COLO668 (cell line): Measurements from ENCODE around the gene POLR1D.

Experiments used
- DNase-seq: peaks from one replicate; lab custom pipeline; 2025; ENCODE audit not compliant: unreplicated experiment; lab: John Stamatoyannopoulos, UW

The POLR1D gene, protein sequence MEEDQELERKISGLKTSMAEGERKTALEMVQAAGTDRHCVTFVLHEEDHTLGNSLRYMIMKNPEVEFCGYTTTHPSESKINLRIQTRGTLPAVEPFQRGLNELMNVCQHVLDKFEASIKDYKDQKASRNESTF

DNA sequence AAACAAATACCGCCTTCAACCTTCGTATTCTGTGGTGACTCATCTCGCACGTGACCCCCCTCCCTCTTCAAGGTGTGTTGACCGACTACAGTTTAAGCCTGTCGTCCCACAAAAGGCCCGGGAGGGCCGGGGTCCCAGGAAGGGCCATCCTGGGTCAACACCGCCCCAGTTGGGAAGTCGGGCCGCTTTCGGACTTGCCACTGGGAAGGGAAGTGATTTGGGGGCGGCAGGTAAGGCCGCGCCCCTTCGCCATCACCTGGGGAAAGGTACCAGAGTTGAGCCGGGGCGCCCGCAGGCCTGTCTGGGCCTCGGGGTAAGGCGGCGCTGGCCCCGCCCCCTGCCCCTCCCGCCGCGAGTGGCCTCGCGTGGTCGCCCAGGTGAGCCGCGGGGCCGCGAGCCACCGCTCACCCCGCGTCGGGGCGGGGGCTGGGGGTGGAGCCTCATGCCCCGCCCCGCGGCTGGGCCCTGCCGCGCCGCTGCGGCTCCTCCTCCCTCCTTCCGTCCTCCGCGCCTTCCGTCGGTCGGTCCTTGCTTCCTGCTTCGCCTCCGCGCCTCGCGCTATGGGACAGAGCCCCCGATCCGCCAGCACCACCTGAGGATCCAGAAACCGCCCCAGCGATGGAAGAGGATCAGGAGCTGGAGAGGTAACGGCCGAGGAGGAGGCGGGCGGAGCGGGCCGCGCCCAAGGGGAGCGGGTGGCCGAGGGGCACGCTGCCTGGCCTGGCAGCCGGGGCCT, at the start of gene POLR1D:
TSS of gene POLR1D (plus strand) at position 527 of the 736 bp plus-strand sequence. CDS start at position 619, 92 bp downstream.
- DNase-seq, result peak; percentile 100

- DNase-seq, result no peak
Observed at GRCh38 chr13:27572234-27572901, 49.3 kb upstream of the POLR1D start.

- no peak for DNase-seq
Observed at GRCh38 chr13:27573265-27573664, 48.4 kb upstream of the POLR1D start.

- no peak for DNase-seq
Observed at GRCh38 chr13:27574661-27575060, 47.0 kb upstream of the POLR1D start.

- peak; percentile 54 for DNase-seq
Observed at GRCh38 chr13:27578121-27579030, 43.3 kb upstream of the POLR1D start.

GRCh38 chr13:27583645-27584044, 38.0 kb upstream of the POLR1D start:
- DNase-seq, result no peak

GRCh38 chr13:27587095-27587746, 34.5 kb upstream of the POLR1D start:
- no peak for DNase-seq

DNA sequence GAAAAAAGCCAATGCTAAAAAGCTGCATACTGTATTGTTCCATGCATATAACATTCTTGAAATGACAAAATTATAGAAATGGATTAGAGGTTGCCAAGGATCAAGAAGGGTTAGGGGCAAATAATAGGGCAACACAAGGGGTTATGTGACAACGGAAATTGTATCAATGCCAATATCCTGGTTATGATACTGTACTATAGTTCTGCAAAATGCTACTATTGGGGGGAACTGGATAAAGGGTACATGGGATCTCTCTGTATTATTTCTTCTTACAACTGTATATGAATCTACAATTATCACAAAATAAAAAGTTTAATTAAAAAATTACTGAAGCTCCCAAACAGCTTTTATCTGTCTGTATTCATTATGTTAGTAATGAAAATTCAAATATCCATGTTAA, 33.3 kb upstream of the POLR1D start:
- DNase-seq, result no peak

DNA sequence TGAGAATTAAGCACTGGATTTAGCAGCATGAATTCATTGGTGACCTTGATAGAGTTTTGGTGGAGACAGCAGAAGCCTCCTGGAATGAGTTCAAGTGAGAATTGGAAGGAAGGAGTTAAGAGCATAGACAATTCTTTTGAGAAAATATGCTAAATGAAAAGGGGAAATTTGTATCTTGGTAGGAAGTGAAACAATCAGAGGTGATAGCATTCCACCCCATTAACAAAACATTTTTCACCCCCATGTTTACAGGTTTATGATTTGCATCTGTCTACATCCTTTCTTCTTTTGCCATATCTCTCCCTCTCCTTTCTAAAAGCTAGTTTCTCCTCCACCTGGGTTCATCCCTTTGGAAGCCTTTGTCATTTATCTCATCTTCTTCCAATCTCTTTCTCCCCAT, 28.8 kb upstream of the POLR1D start:
- no peak for DNase-seq

DNA sequence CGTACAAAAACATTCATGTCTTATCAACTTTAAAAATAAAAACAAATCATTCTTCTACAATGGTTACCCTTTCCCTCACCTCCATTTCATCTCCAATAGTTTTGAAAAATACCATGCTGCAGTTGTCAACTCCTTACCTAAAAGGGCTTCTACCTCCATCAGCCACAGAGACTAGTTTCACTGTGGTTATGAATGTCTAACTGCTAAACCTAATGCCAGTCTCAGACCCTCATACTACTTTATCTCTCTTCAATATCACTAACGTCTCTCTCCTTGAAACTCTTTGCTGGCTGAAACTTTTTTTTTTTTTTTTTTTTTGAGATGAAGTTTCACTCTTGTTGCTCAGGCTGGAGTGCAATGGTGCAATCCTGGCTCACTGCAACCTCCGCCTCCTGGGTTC, 28.4 kb upstream of the POLR1D start:
- no peak for DNase-seq

GRCh38 chr13:27595055-27595811, 26.5 kb upstream of the POLR1D start:
- DNase-seq, result no peak

DNA sequence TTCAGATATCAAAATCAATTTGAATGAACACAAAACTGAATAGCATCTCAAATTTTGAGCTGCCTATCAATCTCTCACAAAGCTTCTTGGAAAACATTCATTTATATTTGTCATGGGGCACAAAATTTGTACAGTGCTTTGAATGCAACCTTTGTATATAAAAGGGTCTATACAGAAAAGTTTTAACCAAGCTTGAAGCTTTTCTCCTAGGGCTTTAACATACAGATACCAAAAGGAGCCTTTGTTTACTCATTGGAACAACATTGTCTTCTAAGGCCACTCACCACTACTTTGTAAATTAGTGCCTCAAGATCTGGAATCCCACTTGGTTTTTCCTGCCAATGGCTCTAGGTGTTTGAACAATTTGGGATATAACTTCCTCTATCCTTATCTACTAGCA, 22.6 kb upstream of the POLR1D start:
- no peak for DNase-seq

DNA sequence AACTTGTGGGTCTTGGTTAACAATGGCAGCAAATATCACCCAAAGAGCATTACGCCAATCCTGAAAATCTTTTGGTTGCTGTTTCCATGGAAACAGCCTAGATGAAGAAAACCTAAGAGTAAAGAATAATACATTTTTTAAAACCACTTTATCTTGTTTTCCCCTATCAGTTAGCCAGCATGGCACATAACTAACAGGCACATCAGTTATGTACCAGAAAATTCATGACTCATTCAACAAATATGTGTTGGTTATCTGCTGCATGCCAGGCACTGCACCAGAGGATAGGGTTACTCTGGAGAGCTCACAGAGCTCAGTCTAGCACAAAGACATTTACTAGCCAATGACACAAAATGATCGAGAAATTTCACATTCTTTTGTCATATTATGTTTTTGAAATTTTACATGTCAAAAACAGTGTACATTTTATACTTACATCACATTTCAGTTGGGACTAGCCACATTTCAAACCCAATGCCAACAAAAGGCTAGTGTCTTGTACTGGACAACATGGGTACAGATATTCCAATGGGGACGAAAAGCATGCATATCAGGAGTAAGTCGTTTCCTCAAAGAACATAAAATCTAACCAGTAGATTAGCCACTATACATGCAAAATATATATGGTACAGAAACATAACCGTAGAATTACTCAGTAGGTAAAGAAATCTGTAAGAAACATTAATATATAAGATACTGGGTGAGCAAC, 21.7 kb upstream of the POLR1D start:
- DNase-seq, result peak; percentile 59

DNA sequence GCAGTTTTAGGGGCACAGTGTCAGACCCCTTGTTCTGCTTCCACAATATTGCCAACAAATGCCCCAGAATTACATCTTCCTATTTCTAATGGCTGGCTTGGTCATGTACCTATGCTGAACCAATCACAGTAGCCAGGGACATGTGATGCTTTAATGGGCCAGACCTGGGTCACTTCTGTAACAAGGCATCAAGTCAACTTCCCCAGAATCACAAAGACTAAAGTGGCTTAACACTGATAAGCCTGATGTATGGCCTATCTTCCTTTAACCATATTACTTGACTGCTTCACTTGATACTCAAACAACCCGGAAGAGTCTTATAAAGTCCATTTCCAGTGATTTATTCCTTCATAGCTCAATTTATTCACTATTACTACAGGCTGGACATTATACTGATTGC, 21.0 kb upstream of the POLR1D start:
- DNase-seq, result no peak

DNA sequence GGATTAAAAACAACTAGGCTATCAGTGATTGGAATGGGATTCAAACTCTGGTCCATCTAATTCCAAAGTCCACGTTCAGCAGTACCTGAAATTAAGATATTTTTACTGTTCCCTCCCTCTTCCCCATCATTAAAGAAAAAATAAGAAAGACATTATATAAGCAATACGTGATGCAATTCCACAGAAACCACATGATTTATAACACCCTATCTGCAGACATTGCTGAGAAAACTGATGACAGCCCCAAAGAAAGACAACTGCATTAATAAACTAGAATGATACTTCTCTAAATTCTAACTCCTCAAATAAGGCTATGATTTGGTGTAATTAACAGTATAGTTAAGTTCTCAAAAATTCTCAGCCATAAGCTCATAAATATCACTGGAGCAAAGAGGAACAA, 20.5 kb upstream of the POLR1D start:
- DNase-seq, result no peak

DNA sequence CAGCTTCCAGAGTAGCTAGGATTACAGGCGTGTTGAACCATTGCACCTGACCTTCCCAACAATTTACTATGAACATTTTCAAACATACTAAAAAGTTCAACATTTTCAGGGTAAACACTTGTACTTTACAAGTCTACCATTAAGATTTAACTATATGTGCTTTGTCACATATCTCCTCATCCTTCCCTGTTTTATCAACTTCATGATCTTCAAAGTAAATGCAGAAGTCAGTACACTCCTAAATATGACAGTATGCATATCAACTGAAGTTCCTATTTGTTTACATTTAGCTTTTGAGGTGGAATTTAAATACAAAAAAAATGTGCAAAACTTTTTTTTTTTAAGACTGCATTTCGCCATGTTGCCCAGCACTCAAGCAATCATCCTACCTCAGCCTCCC, 19.9 kb upstream of the POLR1D start:
- no peak for DNase-seq

GRCh38 chr13:27605099-27605498, 16.6 kb upstream of the POLR1D start:
- DNase-seq, result no peak

GRCh38 chr13:27605610-27606200, 16.0 kb upstream of the POLR1D start:
- DNase-seq, result no peak

- no peak for DNase-seq
Observed at GRCh38 chr13:27607125-27607524, 14.6 kb upstream of the POLR1D start.
